ENCODE results near the gene GNAZ. TPM values are rescaled to one million over a fixed set of nuclear protein-coding genes. Genes with fewer than 3 reads are reported as not detected.

The GNAZ gene
- polyA plus RNA-seq, 2 of the 4 experiments (the other 2 are of a cell fraction) = 1.9 to 2.5 TPM

GRCh38 chr22:23072911-23073491 lies 2.7 kb downstream of the GNAZ start:
- Histone ChIP-seq H3K9me3 (no peaks in the 10 kb centered on the region), H3K4me3 (no peak overlapping the region), H3K4me2 (no peak overlapping the region), H3K4me1 (0 out of 3 replicates have a peak, but pooled peaks cover 7% of the 10 kb centered on the region), H3K27ac (no peak overlapping the region)
- ChIA-PET CTCF (interaction anchor here (0.6 kb wide), 1 partner anchor 1091 kb away, joined by 3 read pairs; no protein-coding TSS in a partner anchor), POLR2A (no interaction called here)
- TF ChIP-seq KDM1A (IDR thresholded peaks at IDR 0.05; ENCODE audit: low read depth) = no peak
- no peak for TF ChIP-seq USF2 (IDR thresholded peaks at IDR 0.05)
- TF ChIP-seq ZNF302 (CRISPR knock-in tag; IDR thresholded peaks at IDR 0.05) = no peak
- no peak for TF ChIP-seq EHMT2 (IDR thresholded peaks at IDR 0.05; ENCODE audit: low read depth)
- no peak for TF ChIP-seq CHD2 (IDR thresholded peaks at IDR 0.05; ENCODE audit: low read length, partially characterized antibody)
- TF ChIP-seq RNF2 (IDR thresholded peaks at IDR 0.05; ENCODE audit: borderline replicate concordance, low read depth) = no peak
- TF ChIP-seq GATA3 (IDR thresholded peaks at IDR 0.05; ENCODE audit: borderline replicate concordance) = no peak
- no peak for TF ChIP-seq HDAC2 (IDR thresholded peaks at IDR 0.05)
- no peak for TF ChIP-seq HES2 (IDR thresholded peaks at IDR 0.05)
- no peak for TF ChIP-seq NPAS2 (CRISPR knock-in tag; IDR thresholded peaks at IDR 0.05; ENCODE audit: borderline replicate concordance)
- no peak for TF ChIP-seq MAZ (IDR thresholded peaks at IDR 0.05; ENCODE audit: borderline replicate concordance, low read depth, low read length)
- no peak for TF ChIP-seq PHF8 (IDR thresholded peaks at IDR 0.05; ENCODE audit: borderline replicate concordance, low read depth)
- no peak for TF ChIP-seq MAX (IDR thresholded peaks at IDR 0.05)
- TF ChIP-seq CBX8 (IDR thresholded peaks at IDR 0.05) = no peak
- ATAC-seq (no peak), FAIRE-seq (no peak), DNase-seq (ENCODE audit: low read depth in 1 of 2, low spot score in 1 of 2) (no peak)
- 94% methylated on average over 9 of the region's 11 CpGs for WGBS (ENCODE audit: missing lambda C conversion rate)

- 0 out of 3 replicates have a peak, but pooled peaks cover 7% of the 10 kb centered on the region for H3K4me1 ChIP-seq
- POLR2A ChIA-PET = no interaction called here
- no peak overlapping the region for H3K4me3 ChIP-seq
- H3K4me2 ChIP-seq = no peak overlapping the region
- TF ChIP-seq CHD4 (IDR thresholded peaks at IDR 0.05; ENCODE audit: borderline replicate concordance) (no peak), CBX8 (IDR thresholded peaks at IDR 0.05) (no peak), RARB (CRISPR knock-in tag; IDR thresholded peaks at IDR 0.05) (no peak), ZC3H11A (IDR thresholded peaks at IDR 0.05) (no peak), KDM5A (IDR thresholded peaks at IDR 0.05) (no peak), NR3C1 (IDR thresholded peaks at IDR 0.05) (no peak), TFCP2L1 (CRISPR knock-in tag; IDR thresholded peaks at IDR 0.05) (no peak), SREBF2 (IDR thresholded peaks at IDR 0.05) (no peak), BCL3 (IDR thresholded peaks at IDR 0.05) (no peak), CBX2 (IDR thresholded peaks at IDR 0.05; ENCODE audit: borderline replicate concordance, low read depth) (no peak), MAFK (IDR thresholded peaks at IDR 0.05; ENCODE audit: partially characterized antibody) (no peak), REST (IDR thresholded peaks at IDR 0.05) (no peak), USF2 (IDR thresholded peaks at IDR 0.05) (no peak), PHF8 (IDR thresholded peaks at IDR 0.05; ENCODE audit: borderline replicate concordance, low read depth) (no peak), MAX (IDR thresholded peaks at IDR 0.05) (no peak)
- no peak for FAIRE-seq
- CTCF ChIA-PET = no interaction called here
- DNase-seq (ENCODE audit: low read depth in 1 of 2, low spot score in 1 of 2) = no peak
- no peaks in the 10 kb centered on the region for H3K9me3 ChIP-seq
- 88% methylated on average over 8 of the region's 13 CpGs for WGBS (ENCODE audit: missing lambda C conversion rate)
- ATAC-seq = no peak
- no peak overlapping the region for H3K27ac ChIP-seq
These were observed 3.4 kb downstream of the GNAZ start for GRCh38 chr22:23073526-23074229.

Measured in A549 (cell line).